Activated naive CD8-positive, alpha-beta T cell treated with anti-CD3 and anti-CD28 coated beads, Interleukin-2, amount 50 U/mL, for 24 hours (primary cell): ENCODE results near the gene ETHE1.

Experiments used
- ATAC-seq: fragments of 150-1000 bp; cut with Tn5 transposase; one replicate; pipeline ENCODE4 v1.10.0; 2021
- DNase-seq: peaks from one replicate; pipeline ENCODE4 v3.0.0; 2021
- H3K27ac Mint-ChIP-seq: one replicate; pipeline ENCODE4 v1.8.0; 2021; ENCODE audit warnings: mild to moderate bottlenecking, mixed read lengths
- H3K27me3 Mint-ChIP-seq: one replicate; pipeline ENCODE4 v1.8.0; 2021; ENCODE audit warnings: mixed read lengths
- H3K36me3 Mint-ChIP-seq: one replicate; pipeline ENCODE4 v1.8.0; 2021; ENCODE audit warnings: low read depth, mixed read lengths
- H3K4me1 Mint-ChIP-seq: one replicate; pipeline ENCODE4 v1.8.0; 2021; ENCODE audit warnings: mixed read lengths
- H3K4me3 Mint-ChIP-seq: one replicate; pipeline ENCODE4 v1.8.0; 2021; ENCODE audit warnings: mild to moderate bottlenecking, moderate library complexity, mixed read lengths
- H3K9me3 Mint-ChIP-seq: one replicate; pipeline ENCODE4 v1.8.0; 2021; ENCODE audit warnings: mixed read lengths

ETHE1 gene

DNA sequence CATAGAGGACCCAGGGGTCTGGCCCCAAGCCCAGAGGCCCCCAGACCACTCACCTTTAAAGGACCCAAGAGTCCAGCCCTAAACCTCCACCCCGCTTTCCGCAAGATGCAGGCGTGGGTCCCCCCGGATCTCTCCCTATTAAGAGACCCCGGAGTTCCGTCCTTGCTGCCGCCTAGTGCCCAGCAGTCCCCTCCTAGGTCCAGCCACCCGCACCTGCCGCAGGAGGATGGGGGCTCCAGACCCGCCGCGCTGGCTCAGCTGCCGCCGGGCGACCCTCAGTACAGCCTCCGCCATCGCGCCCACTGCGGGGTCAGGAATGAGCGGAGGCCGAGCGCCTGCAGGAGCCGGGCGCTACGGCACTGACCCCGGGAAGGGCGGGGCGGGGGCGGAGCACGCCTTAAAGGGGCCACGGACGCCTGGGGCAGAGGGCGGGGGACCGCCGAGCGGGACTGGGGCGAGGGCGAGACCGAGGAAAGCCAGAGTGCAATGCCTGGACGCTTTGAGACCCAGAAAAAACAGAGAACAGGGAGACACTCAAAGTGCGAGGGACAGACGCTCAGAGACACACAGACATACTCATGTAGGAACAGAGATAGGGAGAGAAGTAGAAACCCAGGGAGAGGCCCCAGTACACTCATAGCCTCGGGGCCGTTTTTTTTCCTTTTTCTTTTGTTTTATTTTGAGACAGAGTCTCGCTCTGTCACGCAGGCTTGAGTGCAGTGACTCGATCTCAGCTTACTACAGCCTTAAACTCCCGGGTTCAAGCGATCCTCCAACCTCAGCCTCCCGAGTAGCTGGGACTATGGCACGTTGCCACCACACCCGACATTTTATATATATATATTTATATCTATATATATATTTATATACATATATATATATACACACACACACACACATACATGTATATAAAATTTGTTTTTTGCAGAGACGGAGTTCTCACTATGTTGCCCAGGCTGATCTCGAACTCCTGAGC, at the start of gene ETHE1:
Gene ETHE1, minus strand, starts transcription at position 318 of the 976 bp plus-strand sequence. Its CDS starts 24 bp downstream, at position 294.
- Mint-ChIP-seq H3K9me3 (no peaks in the 10 kb centered on the region), H3K36me3 (no peaks in the 10 kb centered on the region), H3K4me1 (peaks cover 30% of the 10 kb centered on the region), H3K27me3 (no peaks in the 10 kb centered on the region), H3K27ac (peak within 1 kb of the TSS; percentile 85), H3K4me3 (peak within 1 kb of the TSS; percentile 87)
- DNase-seq: peak; percentile 84
- ATAC-seq: peak; percentile 82

- Mint-ChIP-seq H3K4me1 (peaks cover 43% of the 10 kb centered on the region), H3K27ac (peak overlapping the region; percentile 91), H3K9me3 (no peaks in the 10 kb centered on the region), H3K4me3 (peak overlapping the region; percentile 96), H3K36me3 (no peaks in the 10 kb centered on the region), H3K27me3 (peaks cover 2% of the 10 kb centered on the region)
- no peak for ATAC-seq
- DNase-seq: no peak
These were observed 49.2 kb upstream of the ETHE1 start for GRCh38 chr19:43575955-43576878.

GRCh38 chr19:43575156-43575950, 48.4 kb upstream of the ETHE1 start, which contains the start of the genes PINLYP and XRCC1:
TSS of gene PINLYP (plus strand) at chr19:43575801. CDS start at chr19:43577192, 1,391 bp downstream.
TSS of gene XRCC1 (minus strand) at chr19:43575527. CDS start at chr19:43575458, 69 bp downstream.
- Mint-ChIP-seq H3K9me3 (no peaks in the 10 kb centered on the region), H3K4me1 (peaks cover 49% of the 10 kb centered on the region), H3K27me3 (peaks cover 2% of the 10 kb centered on the region), H3K36me3 (no peaks in the 10 kb centered on the region), H3K4me3 (peak within 1 kb of the TSS; percentile 96), H3K27ac (peak within 1 kb of the TSS; percentile 91)
- peak; percentile 98 for ATAC-seq
- DNase-seq: peak; percentile 97

GRCh38 chr19:43574424-43575155, 47.6 kb upstream of the ETHE1 start:
- DNase-seq (no peak), ATAC-seq (no peak)
- Mint-ChIP-seq H3K27ac (peak overlapping the region; percentile 91), H3K27me3 (peaks cover 2% of the 10 kb centered on the region), H3K9me3 (no peaks in the 10 kb centered on the region), H3K4me3 (peak overlapping the region; percentile 96), H3K4me1 (peaks cover 49% of the 10 kb centered on the region), H3K36me3 (peaks cover 2% of the 10 kb centered on the region)

DNA sequence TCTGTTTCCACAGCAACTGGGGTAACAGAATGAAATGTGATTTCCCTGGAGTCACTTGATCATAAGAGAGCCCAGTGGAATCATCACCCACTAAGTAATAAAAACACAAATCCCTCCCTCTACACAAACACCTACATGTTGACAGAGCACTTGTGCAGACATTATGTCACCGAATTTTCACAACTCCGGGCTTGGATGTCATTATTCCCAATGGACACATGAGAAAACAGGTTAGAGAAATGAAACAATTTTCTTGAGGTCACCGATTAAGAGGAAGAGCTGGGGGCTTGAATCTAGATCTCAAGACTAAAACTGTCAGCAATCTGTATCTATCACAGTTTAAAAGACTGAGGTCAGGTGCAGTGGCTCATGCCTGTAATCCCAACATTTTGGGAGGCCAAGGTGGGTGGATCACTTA, 45.2 kb upstream of the ETHE1 start:
- Mint-ChIP-seq H3K27ac (no peak overlapping the region), H3K27me3 (no peaks in the 10 kb centered on the region)

GRCh38 chr19:43570174-43570791, 43.3 kb upstream of the ETHE1 start:
- H3K36me3 Mint-ChIP-seq: peaks cover 2% of the 10 kb centered on the region

More for the DNA sequence above, 45.2 kb upstream of the ETHE1 start:
- peaks cover 38% of the 10 kb centered on the region for H3K4me1 Mint-ChIP-seq
- H3K4me3 Mint-ChIP-seq: no peak overlapping the region
- H3K36me3 Mint-ChIP-seq: peaks cover 2% of the 10 kb centered on the region
- no peaks in the 10 kb centered on the region for H3K9me3 Mint-ChIP-seq
- no peak for DNase-seq
- ATAC-seq: no peak

GRCh38 chr19:43569657-43570056, 42.7 kb upstream of the ETHE1 start:
- H3K36me3 Mint-ChIP-seq: peaks cover 5% of the 10 kb centered on the region
- H3K4me3 Mint-ChIP-seq: no peak overlapping the region
- peak overlapping the region; percentile 18 for H3K27ac Mint-ChIP-seq
- H3K27me3 Mint-ChIP-seq: no peaks in the 10 kb centered on the region
- H3K9me3 Mint-ChIP-seq: no peaks in the 10 kb centered on the region
- no peak for DNase-seq
- no peak for ATAC-seq
- H3K4me1 Mint-ChIP-seq: peaks cover 34% of the 10 kb centered on the region

More at GRCh38 chr19:43570174-43570791, 43.3 kb upstream of the ETHE1 start:
- no peaks in the 10 kb centered on the region for H3K9me3 Mint-ChIP-seq
- DNase-seq (no peak), ATAC-seq (no peak)
- H3K4me1 Mint-ChIP-seq: peaks cover 33% of the 10 kb centered on the region
- no peak overlapping the region for H3K4me3 Mint-ChIP-seq
- no peak overlapping the region for H3K27ac Mint-ChIP-seq
- no peaks in the 10 kb centered on the region for H3K27me3 Mint-ChIP-seq

DNA sequence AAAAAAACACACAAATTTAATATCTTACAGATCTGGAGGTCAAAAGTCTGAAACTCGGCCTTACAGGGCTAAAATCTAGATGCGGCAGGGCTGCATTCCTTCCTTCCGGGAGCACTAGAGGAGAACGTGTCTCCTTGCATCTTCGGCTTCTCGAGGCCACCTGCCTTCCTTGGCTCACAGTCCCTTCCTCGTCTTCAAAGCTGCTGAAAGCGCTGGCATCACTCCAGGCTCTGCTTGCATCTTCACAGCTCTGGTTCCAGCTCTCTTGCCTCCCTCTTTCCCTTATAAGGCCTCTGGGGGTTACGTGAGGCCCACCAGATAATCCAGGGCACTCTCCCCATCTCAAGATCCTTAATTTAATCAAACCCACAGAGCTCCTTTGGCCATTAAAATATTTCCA, 37.8 kb upstream of the ETHE1 start:
- Mint-ChIP-seq H3K36me3 (peaks cover 28% of the 10 kb centered on the region), H3K27ac (peak overlapping the region; percentile 79), H3K9me3 (peaks cover 2% of the 10 kb centered on the region), H3K4me3 (no peak overlapping the region), H3K4me1 (peaks cover 56% of the 10 kb centered on the region), H3K27me3 (no peaks in the 10 kb centered on the region)
- DNase-seq (no peak), ATAC-seq (no peak)

- peaks cover 30% of the 10 kb centered on the region for H3K36me3 Mint-ChIP-seq
- H3K27me3 Mint-ChIP-seq: no peaks in the 10 kb centered on the region
- H3K4me3 Mint-ChIP-seq: no peak overlapping the region
These were observed 36.9 kb upstream of the ETHE1 start for GRCh38 chr19:43563816-43564457.

GRCh38 chr19:43562698-43563241, 35.8 kb upstream of the ETHE1 start:
- Mint-ChIP-seq H3K27me3 (no peaks in the 10 kb centered on the region), H3K4me1 (peaks cover 55% of the 10 kb centered on the region), H3K27ac (peak overlapping the region; percentile 96), H3K9me3 (peaks cover 2% of the 10 kb centered on the region), H3K4me3 (peak overlapping the region; percentile 69), H3K36me3 (peaks cover 30% of the 10 kb centered on the region)
- ATAC-seq (peak; percentile 95), DNase-seq (peak; percentile 71)

More at GRCh38 chr19:43563816-43564457, 36.9 kb upstream of the ETHE1 start:
- Mint-ChIP-seq H3K27ac (peak overlapping the region; percentile 79), H3K4me1 (peaks cover 55% of the 10 kb centered on the region), H3K9me3 (peaks cover 2% of the 10 kb centered on the region)
- no peak for DNase-seq
- ATAC-seq: no peak

DNA sequence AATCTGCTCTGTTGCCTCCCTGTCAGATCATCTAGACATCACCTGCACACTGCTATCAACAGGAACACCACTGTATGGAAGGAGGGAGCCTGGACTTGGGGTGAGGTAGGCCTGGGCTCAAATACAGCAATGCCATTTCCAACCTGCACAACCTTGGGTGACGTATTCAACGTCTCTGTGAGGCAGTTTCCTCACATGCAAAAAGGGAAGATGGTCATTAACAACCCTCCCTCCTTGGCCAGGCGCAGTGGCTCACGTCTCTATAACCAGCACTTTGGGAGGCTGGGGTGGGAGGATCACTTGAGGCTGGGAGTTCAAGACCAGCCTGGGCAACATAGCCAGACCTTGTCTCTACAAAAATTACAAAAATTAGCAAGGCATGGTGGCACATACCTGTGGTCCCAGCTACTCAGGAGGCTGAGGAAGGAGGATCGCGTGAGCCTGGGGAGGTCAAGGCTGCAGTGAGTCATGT, 35.3 kb upstream of the ETHE1 start:
- H3K27ac Mint-ChIP-seq: peak overlapping the region; percentile 96
- peaks cover 58% of the 10 kb centered on the region for H3K4me1 Mint-ChIP-seq
- DNase-seq: no peak
- peaks cover 33% of the 10 kb centered on the region for H3K36me3 Mint-ChIP-seq
- no peak for ATAC-seq
- H3K4me3 Mint-ChIP-seq: peak overlapping the region; percentile 69
- H3K9me3 Mint-ChIP-seq: peaks cover 2% of the 10 kb centered on the region
- H3K27me3 Mint-ChIP-seq: no peaks in the 10 kb centered on the region
